NOMO-1 treated with dmso at 0.1 percent for 144 hours (cell line): ENCODE measurements around the gene BBS9.

Experiments used
- DNase-seq: peaks from one replicate; lab custom pipeline; 2025; ENCODE audit not compliant: unreplicated experiment; lab: John Stamatoyannopoulos, UW

The BBS9 gene

GRCh38 chr7:33118383-33118782, 11.0 kb upstream of the BBS9 start:
- no peak for DNase-seq

DNA sequence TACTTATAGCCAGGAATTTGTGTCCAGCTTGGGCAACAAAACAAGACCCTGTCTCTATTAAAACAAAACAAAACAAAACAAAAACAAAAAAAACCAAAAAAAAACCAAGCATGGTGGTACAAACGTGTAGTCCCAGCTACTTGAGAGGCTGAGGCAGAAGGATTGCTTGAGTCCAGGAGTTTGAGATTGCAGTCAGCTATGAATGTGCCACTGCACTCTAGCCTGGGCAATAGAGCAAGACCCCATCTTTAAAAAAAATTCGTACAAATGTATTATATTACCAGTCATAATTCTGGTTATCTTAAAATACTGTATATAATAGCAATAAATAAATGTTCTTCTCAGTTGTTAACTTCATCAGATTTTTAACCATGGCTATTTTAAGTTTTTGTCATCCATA, 2.3 kb upstream of the BBS9 start:
- DNase-seq, result no peak

GRCh38 chr7:33128631-33128989, 754 bp upstream of the BBS9 start:
- no peak for DNase-seq

DNA sequence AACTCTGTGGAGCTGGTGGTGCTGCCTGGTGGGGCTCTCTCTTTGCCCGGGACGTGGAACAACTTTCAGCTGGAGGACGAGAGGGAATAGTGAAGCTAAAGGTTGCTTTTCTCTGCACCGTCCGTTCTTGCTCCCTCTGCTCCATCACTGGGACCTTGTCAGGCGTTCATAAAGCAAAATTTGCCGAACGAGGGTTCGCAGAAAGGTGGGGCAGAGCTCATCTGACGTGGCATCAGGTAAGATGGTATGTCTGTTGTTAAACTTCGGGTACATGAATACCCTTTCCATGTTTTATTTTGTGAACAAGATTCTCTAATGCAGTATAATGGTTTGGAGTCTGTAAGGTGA, 416 bp downstream of the BBS9 start:
- DNase-seq, result no peak

DNA sequence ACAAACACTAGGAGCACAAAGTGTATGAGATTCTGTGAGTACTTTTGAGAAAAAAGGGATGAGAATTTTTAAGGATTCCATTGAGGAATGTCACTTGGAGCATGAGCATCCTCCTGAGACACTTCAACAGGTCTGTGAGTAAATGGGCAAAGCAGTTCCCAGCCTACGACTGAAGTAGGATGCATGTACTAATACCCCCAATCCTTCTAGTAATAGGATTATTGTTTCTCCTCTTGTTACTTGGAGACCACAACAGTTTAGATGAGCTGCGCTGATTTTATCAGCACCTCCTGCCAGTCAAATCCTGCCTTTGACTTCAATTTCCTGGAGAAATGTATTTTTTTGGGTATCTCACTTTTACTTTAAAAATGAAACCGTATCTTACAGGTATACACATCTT, 820 bp downstream of the BBS9 start:
- no peak for DNase-seq

- no peak for DNase-seq
Measured at GRCh38 chr7:33137103-33137502, 7.7 kb downstream of the BBS9 start.

- no peak for DNase-seq
Measured at GRCh38 chr7:33142585-33142984, 13.2 kb downstream of the BBS9 start.

DNA sequence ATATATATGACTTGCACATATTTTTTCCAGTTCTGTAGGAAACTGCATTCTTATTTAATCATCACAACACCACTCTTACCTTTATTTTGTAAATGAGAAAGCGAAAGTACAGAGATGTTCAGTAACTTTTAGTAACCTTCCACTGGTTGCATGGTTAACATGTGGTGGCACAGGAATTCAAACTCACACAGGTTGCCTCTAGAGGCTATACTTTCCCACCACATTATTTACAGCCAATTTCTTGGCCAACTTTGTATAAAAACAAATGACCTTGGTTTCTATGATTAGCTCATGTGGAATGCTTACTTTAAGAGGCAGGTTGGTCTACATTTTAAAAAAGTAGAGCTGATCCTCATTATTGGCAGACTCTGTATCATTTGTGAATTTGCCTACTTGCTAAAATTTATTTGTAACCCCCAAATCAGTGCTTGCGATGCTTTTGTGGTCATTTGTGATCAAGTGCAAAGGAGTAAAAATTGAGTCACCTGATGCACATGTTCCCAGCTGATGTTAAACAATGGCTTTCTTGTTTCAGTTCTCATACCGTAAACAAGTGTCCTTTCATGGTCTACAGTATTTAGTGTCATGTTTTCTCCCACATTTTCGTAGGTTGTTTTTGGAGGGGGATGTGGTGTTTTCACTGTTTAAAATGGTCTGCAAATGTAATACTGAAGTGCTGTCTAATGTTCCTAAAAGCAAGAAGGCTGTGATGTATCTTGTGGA, 14.8 kb downstream of the BBS9 start:
- no peak for DNase-seq

DNA sequence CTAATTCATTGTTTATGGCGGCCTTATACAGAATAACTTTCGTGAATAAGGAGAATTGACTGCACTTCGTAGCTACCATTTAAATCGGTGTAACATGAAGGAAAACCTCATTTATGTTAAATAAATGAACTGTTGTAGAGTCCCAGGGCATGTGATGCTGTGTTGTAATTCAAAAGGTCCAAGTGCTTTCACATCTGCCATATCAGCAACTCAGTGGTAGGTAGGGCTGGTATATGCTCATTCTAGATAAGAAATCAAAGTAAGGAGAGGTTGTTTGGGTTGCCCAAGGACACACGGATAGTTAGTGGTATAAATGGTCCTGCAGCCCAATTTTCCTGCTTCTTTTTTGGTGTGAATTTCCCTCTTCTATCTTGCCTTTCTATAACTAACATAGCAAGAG, 15.8 kb downstream of the BBS9 start:
- no peak for DNase-seq

GRCh38 chr7:33152087-33152486, 22.7 kb downstream of the BBS9 start:
- DNase-seq, result no peak

GRCh38 chr7:33155811-33156210, 26.4 kb downstream of the BBS9 start:
- no peak for DNase-seq

DNA sequence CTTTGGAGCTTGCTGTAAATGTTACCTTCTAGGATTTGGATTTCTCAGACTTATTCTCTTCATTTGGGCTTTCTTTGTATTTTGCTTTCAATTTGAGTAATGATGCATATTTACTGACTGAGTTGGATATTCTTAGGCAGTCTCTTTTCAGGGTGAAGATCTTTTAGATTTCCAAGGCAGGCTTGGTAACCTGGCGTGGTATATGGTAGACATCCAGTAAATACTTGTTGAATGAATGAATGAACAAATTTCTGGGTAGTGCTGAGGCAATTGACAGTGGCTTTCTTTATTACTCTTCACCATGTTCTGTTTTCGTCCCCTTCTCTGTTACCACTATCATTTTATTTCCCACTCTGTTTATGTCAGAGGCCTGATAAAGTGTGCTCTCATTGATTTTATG, 27.1 kb downstream of the BBS9 start:
- no peak for DNase-seq

GRCh38 chr7:33157311-33157710, 27.9 kb downstream of the BBS9 start:
- DNase-seq, result no peak

GRCh38 chr7:33157781-33158180, 28.4 kb downstream of the BBS9 start:
- no peak for DNase-seq

- no peak for DNase-seq
Measured at GRCh38 chr7:33177876-33178275, 48.5 kb downstream of the BBS9 start.

DNA sequence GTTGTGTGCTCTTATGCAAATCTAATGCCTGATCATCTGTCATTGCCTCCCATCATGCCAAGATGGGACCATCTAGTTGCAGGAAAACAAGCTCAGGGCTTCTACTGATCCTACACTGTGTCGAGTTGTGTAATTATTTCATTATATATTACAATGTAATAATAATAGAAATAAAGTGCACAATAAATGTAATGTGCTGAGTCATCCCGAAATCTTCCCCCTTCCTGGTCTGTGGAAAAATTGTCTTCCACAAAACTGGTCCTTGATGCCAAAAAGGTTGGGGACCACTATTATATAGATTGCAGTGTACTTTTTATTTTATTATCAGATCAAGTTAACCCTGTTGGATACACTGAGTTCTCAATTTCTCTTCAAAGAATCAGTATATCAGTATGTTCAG, 50.2 kb downstream of the BBS9 start:
- no peak for DNase-seq

GRCh38 chr7:33183504-33183903, 54.1 kb downstream of the BBS9 start:
- DNase-seq, result no peak

DNA sequence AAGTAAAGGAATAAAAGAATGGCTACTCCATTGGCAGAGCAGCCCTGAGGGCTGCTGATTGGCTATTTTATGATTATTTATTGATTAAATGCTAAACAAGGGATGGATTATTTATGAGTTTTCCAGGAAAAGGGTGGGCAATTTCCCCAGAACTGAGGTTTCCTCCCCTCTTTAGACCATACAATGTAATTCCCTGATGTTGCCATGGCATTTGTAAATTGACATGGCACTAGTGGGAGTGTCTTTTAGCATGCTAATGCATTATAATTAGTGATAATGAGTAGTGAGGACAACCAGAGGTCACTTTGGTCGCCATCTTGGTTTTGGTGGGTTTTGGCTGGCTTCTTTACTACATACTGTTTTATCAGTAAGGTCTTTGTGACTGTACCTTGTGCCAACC, 55.5 kb downstream of the BBS9 start:
- no peak for DNase-seq

- peak; percentile 2 for DNase-seq
Measured at GRCh38 chr7:33185786-33186185, 56.4 kb downstream of the BBS9 start.

GRCh38 chr7:33186192-33186591, 56.8 kb downstream of the BBS9 start:
- no peak for DNase-seq

DNA sequence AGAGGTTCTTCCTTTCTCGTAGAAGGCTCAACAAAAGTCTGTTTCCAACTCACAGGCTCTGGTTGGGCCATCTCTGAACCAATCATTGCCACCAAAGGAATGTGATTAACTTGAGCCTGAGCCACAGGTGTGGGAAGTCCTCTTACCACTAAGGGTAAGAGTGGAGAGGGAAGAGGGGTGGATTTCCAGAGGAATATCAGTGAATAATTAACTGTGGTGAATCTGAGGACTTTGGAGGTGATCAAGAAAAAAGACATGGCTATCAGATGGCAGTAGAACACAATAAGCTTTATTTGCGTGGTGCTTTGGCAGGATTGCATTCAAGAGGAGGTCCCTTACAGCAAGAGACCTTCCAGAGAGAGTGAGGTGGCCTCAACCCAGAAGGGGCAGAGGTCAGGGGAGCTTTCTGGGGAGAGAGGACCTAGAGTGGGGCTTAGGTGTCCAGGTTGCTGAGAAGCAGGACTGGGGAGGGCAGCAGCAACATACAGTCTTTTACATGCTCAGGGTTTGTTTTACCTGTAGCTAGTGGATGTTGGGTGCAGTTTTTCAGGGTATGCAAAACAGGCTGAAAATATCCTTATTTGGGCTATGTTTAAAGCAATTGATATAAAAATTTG, 61.4 kb downstream of the BBS9 start:
- DNase-seq, result no peak

GRCh38 chr7:33191340-33191739, 62.0 kb downstream of the BBS9 start:
- no peak for DNase-seq

DNA sequence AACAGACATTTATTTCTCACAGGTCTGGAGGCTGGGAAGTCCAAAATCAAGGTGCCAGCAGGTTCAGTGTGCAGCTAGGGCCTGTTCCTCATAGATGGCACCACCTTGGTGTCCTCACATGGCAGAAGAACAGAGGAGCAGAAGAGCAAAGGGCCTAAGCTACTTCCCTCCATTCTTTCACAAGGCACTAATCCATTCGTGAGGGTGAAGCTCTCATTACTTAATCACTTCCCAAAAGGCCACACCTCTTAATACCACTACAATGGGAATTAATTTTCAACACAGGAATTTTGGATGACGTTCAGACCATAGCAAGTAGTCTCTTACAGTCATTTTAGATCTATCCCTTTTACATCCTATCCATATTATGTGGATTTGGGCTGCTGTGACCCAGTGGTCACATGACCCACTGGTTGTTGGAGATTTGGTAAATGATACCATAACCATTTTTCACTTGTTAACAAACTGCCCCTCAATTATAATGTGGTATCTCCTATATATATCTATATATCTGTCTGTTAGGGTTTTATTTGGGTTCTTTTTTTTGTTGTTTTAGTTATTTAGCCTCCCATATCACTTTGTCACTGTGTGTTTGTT, 63.4 kb downstream of the BBS9 start:
- DNase-seq, result no peak
